22Rv1 (cell line): Measurements from ENCODE around the gene OPRL1.

Experiments used
- H3K27ac ChIP-seq: fragments of 450-650 bp; 2 replicates; pipeline ENCODE4 v1.5.1; 2017
- CTCF ChIP-seq: fragments of 450-650 bp; IDR thresholded peaks from 2 replicates; pipeline ENCODE4 v1.5.1; 2017; ENCODE audit warnings: mild to moderate bottlenecking
- ZFX ChIP-seq: fragments of 450-650 bp; IDR thresholded peaks from 2 replicates; pipeline ENCODE4 v1.6.1; 2017; ENCODE audit warnings: antibody characterized with exemption, borderline replicate concordance

The OPRL1 gene

GRCh38 chr20:64137598-64138031 lies 57.7 kb downstream of the OPRL1 start:
- TF ChIP-seq ZFX (no peak), CTCF (no peak)
- no peak overlapping the region for H3K27ac ChIP-seq

GRCh38 chr20:64138276-64138815 lies 58.5 kb downstream of the OPRL1 start:
- TF ChIP-seq ZFX (no peak), CTCF (no peak)

GRCh38 chr20:64139199-64140060 lies 59.5 kb downstream of the OPRL1 start:
- TF ChIP-seq ZFX, result no peak
- no peak for TF ChIP-seq CTCF

More at GRCh38 chr20:64138276-64138815, 58.5 kb downstream of the OPRL1 start:
- no peak overlapping the region for H3K27ac ChIP-seq

DNA sequence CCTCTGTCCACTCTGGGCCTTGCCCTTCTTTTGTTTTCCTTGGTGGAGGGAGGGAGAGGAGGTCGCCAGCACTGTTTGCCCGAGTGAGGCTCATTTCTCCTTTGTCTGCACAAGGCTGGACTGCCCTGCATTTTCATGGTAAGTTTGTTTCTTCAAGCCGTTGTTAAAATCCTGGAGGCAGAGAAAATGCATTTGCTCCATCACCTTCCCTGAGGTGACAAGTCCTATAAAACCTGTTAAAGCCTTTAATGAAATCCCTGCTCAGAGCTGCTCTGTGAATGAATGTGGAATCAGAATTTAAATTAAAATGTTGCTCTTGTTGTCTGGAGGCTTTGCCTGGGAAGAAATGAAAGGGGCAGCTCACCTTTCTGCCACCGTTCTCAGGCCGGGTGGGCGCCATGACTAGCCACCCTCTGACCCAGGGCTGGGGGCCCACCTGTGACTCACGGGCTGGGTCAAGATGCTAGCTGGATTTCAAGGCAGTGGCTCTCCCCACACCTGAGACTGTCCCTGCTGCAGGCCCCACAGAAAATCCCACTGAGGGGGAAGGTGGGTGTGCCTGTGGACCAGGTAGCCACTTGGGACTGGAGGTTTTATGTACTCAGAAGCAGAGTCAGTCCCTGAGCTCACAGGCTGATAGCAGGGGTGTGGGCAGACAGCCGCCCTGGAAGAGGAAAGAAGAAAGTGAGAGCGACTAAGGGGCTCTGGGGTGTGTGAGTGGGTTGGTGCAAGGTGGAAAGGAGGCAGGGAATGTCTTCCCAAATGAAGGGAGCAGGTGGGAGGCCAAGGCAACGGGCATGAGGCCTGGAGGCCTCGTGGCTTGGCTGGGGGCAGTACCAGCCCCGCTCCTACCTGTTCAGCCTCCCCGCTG lies 60.4 kb downstream of the OPRL1 start:
- TF ChIP-seq CTCF, result no peak
- no peak for TF ChIP-seq ZFX
- H3K27ac ChIP-seq, result no peak overlapping the region

More at GRCh38 chr20:64139199-64140060, 59.5 kb downstream of the OPRL1 start:
- H3K27ac ChIP-seq, result no peak overlapping the region

DNA sequence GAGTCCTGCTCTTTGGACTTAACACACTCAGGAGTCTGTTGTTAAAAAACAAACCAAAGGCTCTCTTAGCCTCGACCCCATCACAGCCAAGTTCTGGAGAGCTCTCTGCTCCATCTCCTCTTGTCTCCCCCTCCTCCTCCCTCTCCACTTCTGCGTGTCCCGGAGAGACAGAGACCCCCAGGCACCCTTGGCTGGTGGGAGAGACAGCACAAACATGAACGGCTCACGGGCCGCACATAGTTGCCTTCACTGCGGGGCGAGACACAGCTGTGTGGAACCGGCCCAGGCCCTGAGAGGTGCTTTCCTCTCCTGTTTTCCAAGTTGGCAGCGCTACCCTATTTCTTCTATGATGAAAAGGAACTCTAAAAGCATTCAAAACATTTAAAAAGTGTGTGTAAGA lies 61.1 kb downstream of the OPRL1 start:
- no peak for TF ChIP-seq ZFX
- no peak for TF ChIP-seq CTCF
- no peak overlapping the region for H3K27ac ChIP-seq

DNA sequence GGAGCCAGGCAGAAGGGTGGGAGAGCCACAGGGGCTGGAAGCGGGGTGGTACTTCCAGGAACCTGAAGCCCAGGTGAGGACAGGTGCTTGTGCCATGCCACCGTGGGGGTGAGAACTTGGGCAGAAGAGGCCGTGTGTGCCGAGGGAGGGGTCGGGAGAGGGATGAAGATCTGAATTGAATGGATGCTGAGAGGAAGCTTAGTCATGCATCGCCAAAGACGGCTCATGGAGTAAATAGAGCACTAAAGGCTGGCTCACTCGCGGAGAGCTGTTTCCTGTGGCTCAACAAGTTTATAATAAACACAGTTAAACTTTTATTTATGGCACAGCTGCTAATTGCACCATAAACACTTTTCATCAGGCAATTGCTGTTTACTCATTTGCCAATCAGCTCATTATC lies 62.7 kb downstream of the OPRL1 start:
- TF ChIP-seq CTCF (no peak), ZFX (no peak)

More for the DNA sequence above, 62.7 kb downstream of the OPRL1 start:
- no peak overlapping the region for H3K27ac ChIP-seq
